Measurements from ENCODE around the gene KCNJ6. TPM values are rescaled to one million over a fixed set of nuclear protein-coding genes. Genes with fewer than 3 reads are reported as not detected.

KCNJ6 gene
- total and polyA plus RNA-seq, 2 experiments from 2014 or later, result 0.07 to 0.46 TPM

DNA sequence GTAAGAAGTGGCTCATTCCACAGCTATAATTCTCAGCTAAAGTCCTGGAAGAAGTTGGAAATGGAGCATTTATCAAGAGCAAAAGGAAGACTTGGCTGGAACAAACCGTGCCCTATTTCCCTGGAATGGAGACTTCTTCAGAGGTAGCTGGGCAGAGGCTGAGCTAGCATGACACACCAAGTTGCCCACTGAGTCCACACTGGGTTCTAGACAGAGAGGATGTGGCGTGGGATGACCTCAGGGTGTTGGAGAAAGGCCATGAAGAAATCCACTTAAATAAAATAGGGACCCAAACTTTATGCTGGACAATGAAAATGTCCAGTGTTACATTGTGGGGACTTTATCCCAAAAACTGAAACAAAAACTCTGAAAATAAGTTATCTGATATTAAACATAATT, 116.2 kb downstream of the KCNJ6 start:
- Histone ChIP-seq H3K9me2 (replicated peaks; ENCODE audit: insufficient read depth) (no peaks in the 10 kb centered on the region), H3K27me3 (no peaks in the 10 kb centered on the region), H3K27ac (no peak overlapping the region), H4K20me1 (ENCODE audit: insufficient read depth, poor library complexity, severe bottlenecking) (no peaks in the 10 kb centered on the region), H3K36me3 (replicated peaks; ENCODE audit: insufficient read depth, low read depth) (no peaks in the 10 kb centered on the region), H2AFZ (no peak overlapping the region), H3K4me1 (ENCODE audit: insufficient read depth) (peaks cover 11% of the 10 kb centered on the region), H3K79me2 (no peaks in the 10 kb centered on the region), H3K9me3 (ENCODE audit: low read depth) (no peaks in the 10 kb centered on the region), H3K4me2 (peak overlapping the region; percentile 1), H3K4me3 (no peak overlapping the region)
- no peak for TF ChIP-seq EZH2 (IDR thresholded peaks at IDR 0.05; ENCODE audit: borderline replicate concordance)
- DNase-seq (ENCODE audit: low spot score), result no peak
- WGBS (ENCODE audit: low lambda C conversion rate, missing lambda C conversion rate), result 85% methylated on average over 2 of the region's 2 CpGs

DNA sequence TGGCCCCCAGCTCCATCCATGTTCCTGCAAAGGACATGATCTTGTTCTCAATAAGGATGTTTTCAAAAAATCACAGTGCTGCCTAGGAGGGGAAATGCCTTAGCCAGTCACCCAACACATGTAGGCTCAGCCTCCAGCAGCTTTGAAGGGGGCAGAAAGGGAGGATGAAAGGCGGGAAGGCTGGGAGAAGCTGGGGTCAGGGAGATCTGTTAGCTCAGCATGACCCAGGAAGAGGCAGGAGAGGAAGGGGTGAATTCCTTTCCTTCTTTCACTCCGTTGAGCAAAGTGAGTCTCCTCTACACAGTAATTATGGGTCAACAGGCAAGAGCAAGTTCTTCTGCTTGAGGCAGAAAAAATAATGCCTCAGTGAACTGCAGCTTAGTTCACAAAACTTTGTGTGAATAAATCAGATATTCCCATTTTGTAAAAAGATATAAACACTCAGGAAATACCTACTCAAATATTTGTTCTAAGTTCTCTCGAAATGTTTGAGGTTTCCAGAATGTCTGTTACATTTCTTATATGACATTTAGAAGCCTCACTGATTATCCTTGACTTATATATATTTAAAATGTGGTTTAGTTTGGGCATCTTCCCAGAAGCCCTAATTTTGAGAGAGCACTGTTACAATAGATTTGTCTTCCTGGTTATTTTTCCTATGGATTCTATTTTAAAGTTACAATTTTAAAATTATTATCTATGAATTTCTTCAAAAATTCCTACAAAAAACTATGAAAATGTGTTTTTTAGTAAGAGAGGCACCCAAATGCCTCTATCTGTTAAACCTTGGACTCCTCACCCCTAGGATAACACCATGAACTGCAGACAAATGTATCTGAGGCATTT, 116.8 kb downstream of the KCNJ6 start:
- H3K4me2 ChIP-seq, result no peak overlapping the region
- peaks cover 11% of the 10 kb centered on the region for H3K4me1 ChIP-seq (ENCODE audit: insufficient read depth)
- no peaks in the 10 kb centered on the region for H3K79me2 ChIP-seq
- no peak for TF ChIP-seq EZH2phosphoT487 (IDR thresholded peaks at IDR 0.05; ENCODE audit: low read depth, severe bottlenecking, unreplicated experiment)
- TF ChIP-seq, protein P1, sequence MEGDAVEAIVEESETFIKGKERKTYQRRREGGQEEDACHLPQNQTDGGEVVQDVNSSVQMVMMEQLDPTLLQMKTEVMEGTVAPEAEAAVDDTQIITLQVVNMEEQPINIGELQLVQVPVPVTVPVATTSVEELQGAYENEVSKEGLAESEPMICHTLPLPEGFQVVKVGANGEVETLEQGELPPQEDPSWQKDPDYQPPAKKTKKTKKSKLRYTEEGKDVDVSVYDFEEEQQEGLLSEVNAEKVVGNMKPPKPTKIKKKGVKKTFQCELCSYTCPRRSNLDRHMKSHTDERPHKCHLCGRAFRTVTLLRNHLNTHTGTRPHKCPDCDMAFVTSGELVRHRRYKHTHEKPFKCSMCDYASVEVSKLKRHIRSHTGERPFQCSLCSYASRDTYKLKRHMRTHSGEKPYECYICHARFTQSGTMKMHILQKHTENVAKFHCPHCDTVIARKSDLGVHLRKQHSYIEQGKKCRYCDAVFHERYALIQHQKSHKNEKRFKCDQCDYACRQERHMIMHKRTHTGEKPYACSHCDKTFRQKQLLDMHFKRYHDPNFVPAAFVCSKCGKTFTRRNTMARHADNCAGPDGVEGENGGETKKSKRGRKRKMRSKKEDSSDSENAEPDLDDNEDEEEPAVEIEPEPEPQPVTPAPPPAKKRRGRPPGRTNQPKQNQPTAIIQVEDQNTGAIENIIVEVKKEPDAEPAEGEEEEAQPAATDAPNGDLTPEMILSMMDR (IDR thresholded peaks at IDR 0.05; ENCODE audit: poor library complexity), result no peak
- TF ChIP-seq EZH2 (IDR thresholded peaks at IDR 0.05; ENCODE audit: borderline replicate concordance), result no peak
- H3K4me3 ChIP-seq, result no peak overlapping the region
- no peak overlapping the region for H3K27ac ChIP-seq
- H3K36me3 ChIP-seq (replicated peaks; ENCODE audit: insufficient read depth, low read depth), result no peaks in the 10 kb centered on the region
- H3K27me3 ChIP-seq, result no peaks in the 10 kb centered on the region
- no peak overlapping the region for H2AFZ ChIP-seq
- WGBS (ENCODE audit: low lambda C conversion rate, missing lambda C conversion rate), result 25% methylated on average over 3 of the region's 3 CpGs
- DNase-seq (ENCODE audit: low spot score), result no peak
- no peaks in the 10 kb centered on the region for H4K20me1 ChIP-seq (ENCODE audit: insufficient read depth, poor library complexity, severe bottlenecking)
- H3K9me3 ChIP-seq (ENCODE audit: low read depth), result no peaks in the 10 kb centered on the region
- no peaks in the 10 kb centered on the region for H3K9me2 ChIP-seq (replicated peaks; ENCODE audit: insufficient read depth)

DNA sequence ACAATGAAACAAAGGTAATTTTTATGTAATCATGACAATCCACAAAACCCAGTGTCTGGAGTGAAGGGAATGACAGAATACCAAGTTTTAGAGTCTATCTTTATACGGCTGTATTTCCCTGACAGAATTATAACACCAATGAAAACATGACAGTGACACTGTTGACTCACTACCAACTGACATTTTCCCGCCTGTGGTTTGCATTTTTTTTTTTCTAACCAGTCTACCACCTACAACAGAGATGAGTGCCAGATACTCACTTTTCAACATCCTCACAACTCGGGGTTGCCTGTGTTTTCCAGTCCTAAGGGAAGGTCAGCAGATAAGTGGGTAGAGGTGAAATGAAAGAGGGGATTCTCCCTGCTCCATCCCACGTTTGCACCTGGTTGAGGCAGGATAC, 118.9 kb downstream of the KCNJ6 start:
- Histone ChIP-seq H3K27ac (no peak overlapping the region), H3K9me3 (ENCODE audit: low read depth) (no peaks in the 10 kb centered on the region), H4K20me1 (ENCODE audit: insufficient read depth, poor library complexity, severe bottlenecking) (no peaks in the 10 kb centered on the region), H3K79me2 (no peaks in the 10 kb centered on the region), H3K4me1 (ENCODE audit: insufficient read depth) (peaks cover 11% of the 10 kb centered on the region), H3K4me2 (no peak overlapping the region), H2AFZ (no peak overlapping the region), H3K27me3 (no peaks in the 10 kb centered on the region), H3K36me3 (replicated peaks; ENCODE audit: insufficient read depth, low read depth) (no peaks in the 10 kb centered on the region), H3K9me2 (replicated peaks; ENCODE audit: insufficient read depth) (no peaks in the 10 kb centered on the region), H3K4me3 (no peak overlapping the region)
- DNase-seq (ENCODE audit: low spot score), result no peak
- 77% methylated on average over 4 of the region's 4 CpGs for WGBS (ENCODE audit: low lambda C conversion rate, missing lambda C conversion rate)
- TF ChIP-seq, protein P1 (IDR thresholded peaks at IDR 0.05; ENCODE audit: poor library complexity), result no peak
- TF ChIP-seq EZH2 (IDR thresholded peaks at IDR 0.05; ENCODE audit: borderline replicate concordance), result no peak
- TF ChIP-seq EZH2phosphoT487 (IDR thresholded peaks at IDR 0.05; ENCODE audit: low read depth, severe bottlenecking, unreplicated experiment), result no peak

DNA sequence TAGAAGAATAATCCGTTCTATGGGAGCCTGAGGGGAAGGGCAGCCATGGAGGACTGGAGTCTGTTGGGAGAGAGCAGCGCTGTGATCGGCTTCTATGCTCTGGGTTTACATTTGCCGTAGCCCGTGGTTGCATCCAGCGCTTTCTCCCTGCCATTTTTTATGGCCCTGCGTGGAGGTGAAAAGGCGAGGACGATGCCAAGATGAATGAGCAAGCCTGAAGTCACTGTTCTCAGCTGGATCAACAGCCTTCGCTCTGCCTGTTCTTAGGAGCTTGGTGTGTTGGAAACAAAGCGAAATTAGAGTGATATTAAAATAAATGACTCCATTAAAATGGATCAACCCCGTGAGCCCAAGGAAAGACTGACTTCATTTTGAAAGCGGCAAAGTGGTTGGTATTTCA, 120.2 kb downstream of the KCNJ6 start:
- Histone ChIP-seq H3K36me3 (replicated peaks; ENCODE audit: insufficient read depth, low read depth) (no peaks in the 10 kb centered on the region), H3K9me3 (ENCODE audit: low read depth) (no peaks in the 10 kb centered on the region), H3K4me1 (ENCODE audit: insufficient read depth) (peaks cover 11% of the 10 kb centered on the region), H3K4me3 (no peak overlapping the region), H2AFZ (no peak overlapping the region), H4K20me1 (ENCODE audit: insufficient read depth, poor library complexity, severe bottlenecking) (no peaks in the 10 kb centered on the region), H3K4me2 (no peak overlapping the region), H3K9me2 (replicated peaks; ENCODE audit: insufficient read depth) (no peaks in the 10 kb centered on the region), H3K27me3 (no peaks in the 10 kb centered on the region), H3K79me2 (no peaks in the 10 kb centered on the region), H3K27ac (no peak overlapping the region)
- TF ChIP-seq EZH2 (IDR thresholded peaks at IDR 0.05; ENCODE audit: borderline replicate concordance), result no peak
- no peak for TF ChIP-seq EZH2phosphoT487 (IDR thresholded peaks at IDR 0.05; ENCODE audit: low read depth, severe bottlenecking, unreplicated experiment)
- TF ChIP-seq, protein P1 (IDR thresholded peaks at IDR 0.05; ENCODE audit: poor library complexity), result no peak
- WGBS (ENCODE audit: low lambda C conversion rate, missing lambda C conversion rate), result 94% methylated on average over 13 of the region's 13 CpGs
- DNase-seq (ENCODE audit: low spot score), result no peak

All from hepatocyte (in vitro differentiated cells).